Urinary bladder (tissue), 4 donors: ENCODE measurements around the gene RBM12. TPM values are rescaled to one million over a fixed set of nuclear protein-coding genes. Genes with fewer than 3 reads are reported as not detected.
"Not testable (repeated sequence)": the region's sequence is repeated elsewhere in the genome, so short reads cannot be mapped to it uniquely, and the experiment has no call there.

Experiments used
- DNase-seq: peaks from one replicate; pipeline ENCODE4 v3.0.0-alpha.2; 2015; ENCODE audit errors: extremely low spot score
- H3K27ac ChIP-seq: one replicate; pipeline ENCODE4 v1.5.1; 2013; ENCODE audit warnings: low read depth, mild to moderate bottlenecking, moderate library complexity
- H3K36me3 ChIP-seq: one replicate; pipeline ENCODE4 v1.6.1; 2013; ENCODE audit warnings: mild to moderate bottlenecking, moderate library complexity; ENCODE audit not compliant: insufficient read depth
- H3K4me1 ChIP-seq: one replicate; pipeline ENCODE4 v1.6.1; 2013; ENCODE audit warnings: mild to moderate bottlenecking, moderate library complexity; ENCODE audit not compliant: insufficient read depth
- H3K4me3 ChIP-seq: one replicate; pipeline ENCODE4 v1.5.1; 2013; ENCODE audit warnings: low read depth, low read length
- WGBS: extraction: QIAGEN DNeasy Blood & Tissue Kit; methylation state at CpG from one replicate; pipeline ENCODE4 v1.1.7; 2013; 5-methylcytosine and 5-hydroxymethylcytosine counted together
- polyA plus RNA-seq: library from polyadenylated mRNA; stranded (reverse); fragments of 200-250 nt; gene quantifications from one replicate; pipeline ENCODE4 v1.2.3, GENCODE V29; 2013
- total RNA-seq: library from RNA; depleted of rRNA; stranded (reverse); fragments of >200 nt; gene quantifications from one replicate; pipeline ENCODE4 v1.2.3, GENCODE V29; 2014
- donor health status: healthy with polysubstance abuse.
- donor health status: healthy.

The RBM12 gene
- total and polyA plus RNA-seq, 2 donors, result 25.5 to 64.8 TPM

DNA sequence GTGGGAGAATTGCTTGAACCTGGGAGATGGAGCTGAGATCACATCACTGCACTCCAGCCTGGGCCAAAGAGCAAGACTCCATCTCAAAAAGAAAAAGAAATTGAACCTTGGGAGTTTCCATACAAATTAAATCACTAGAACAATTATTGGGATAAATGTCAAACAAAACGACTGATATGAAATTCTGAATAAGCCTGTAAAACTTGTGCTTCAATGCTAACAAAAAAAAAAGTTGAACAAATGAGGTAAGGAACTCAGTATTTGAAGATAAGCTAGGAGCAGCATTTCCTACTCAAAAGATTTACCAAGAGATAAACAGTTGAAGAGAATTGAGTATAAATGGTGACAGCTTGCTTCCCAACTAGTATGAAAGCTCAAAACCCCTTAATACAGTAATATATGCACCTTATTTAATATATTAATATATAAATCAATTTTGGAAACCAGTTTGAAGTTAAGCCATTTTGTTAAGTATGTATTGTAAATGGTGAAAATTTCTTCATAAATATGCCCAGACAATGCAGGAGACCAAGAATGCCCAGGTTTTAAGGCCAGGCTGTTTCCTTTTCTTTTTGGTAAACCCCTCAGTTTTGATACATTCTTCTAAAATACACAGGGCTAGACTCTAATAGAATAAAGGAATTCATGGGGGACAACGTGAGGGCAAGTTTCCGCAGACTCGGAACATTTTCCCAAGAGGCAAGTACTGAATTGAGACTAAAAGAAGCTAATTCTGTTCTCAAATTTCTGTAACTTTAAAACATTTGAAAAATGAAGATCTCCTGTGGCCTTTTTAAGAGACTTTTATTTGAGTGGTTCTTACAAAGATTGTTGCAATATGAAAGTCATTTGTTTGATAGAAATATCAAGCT lies 38.4 kb upstream of the RBM12 start:
- Histone ChIP-seq H3K4me3 (no peak overlapping the region), H3K36me3 (peaks cover 5% of the 10 kb centered on the region), H3K27ac (no peak overlapping the region), H3K4me1 (no peaks in the 10 kb centered on the region)
- WGBS, result 55% methylated on average over 4 of the region's 4 CpGs
- no peak for DNase-seq

- Histone ChIP-seq H3K4me3 (no peak overlapping the region), H3K36me3 (peaks cover 5% of the 10 kb centered on the region), H3K4me1 (no peaks in the 10 kb centered on the region), H3K27ac (no peak overlapping the region)
- WGBS, result 79% methylated on average over 12 of the region's 12 CpGs
- DNase-seq, result no peak
Observed at GRCh38 chr20:35702051-35702823, 37.5 kb upstream of the RBM12 start.

DNA sequence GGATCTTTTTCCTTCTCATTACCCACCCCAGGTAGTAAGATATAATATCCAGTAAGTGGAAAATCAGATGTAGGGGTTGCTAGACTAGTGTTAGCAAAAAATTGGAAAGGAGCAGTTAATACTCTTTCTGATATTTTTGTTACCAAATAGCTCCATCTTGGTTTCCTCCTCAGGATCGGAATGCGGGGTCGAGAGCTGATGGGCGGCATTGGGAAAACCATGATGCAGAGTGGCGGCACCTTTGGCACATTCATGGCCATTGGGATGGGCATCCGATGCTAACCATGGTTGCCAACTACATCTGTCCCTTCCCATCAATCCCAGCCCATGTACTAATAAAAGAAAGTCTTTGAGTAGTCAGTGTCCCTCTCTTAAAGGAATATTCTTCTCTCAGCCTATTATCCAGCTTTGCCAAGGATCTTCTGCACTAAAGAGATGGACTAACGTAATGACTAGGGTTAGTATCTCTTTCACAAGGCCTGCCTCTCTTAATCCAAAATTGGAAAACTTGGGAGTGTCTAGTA lies 36.0 kb upstream of the RBM12 start:
- H3K36me3 ChIP-seq, result peaks cover 3% of the 10 kb centered on the region
- no peak overlapping the region for H3K4me3 ChIP-seq
- no peak overlapping the region for H3K27ac ChIP-seq
- no peak for DNase-seq
- no peaks in the 10 kb centered on the region for H3K4me1 ChIP-seq
- WGBS, result 88% methylated on average over 7 of the region's 7 CpGs

- H3K27ac ChIP-seq, result no peak overlapping the region
- no peak for DNase-seq
- no peaks in the 10 kb centered on the region for H3K4me1 ChIP-seq
- 17% methylated on average over 6 of the region's 6 CpGs for WGBS
- peak overlapping the region; percentile 85 for H3K4me3 ChIP-seq
- peaks cover 3% of the 10 kb centered on the region for H3K36me3 ChIP-seq
Observed at GRCh38 chr20:35699957-35700624, 35.4 kb upstream of the RBM12 start.

DNA sequence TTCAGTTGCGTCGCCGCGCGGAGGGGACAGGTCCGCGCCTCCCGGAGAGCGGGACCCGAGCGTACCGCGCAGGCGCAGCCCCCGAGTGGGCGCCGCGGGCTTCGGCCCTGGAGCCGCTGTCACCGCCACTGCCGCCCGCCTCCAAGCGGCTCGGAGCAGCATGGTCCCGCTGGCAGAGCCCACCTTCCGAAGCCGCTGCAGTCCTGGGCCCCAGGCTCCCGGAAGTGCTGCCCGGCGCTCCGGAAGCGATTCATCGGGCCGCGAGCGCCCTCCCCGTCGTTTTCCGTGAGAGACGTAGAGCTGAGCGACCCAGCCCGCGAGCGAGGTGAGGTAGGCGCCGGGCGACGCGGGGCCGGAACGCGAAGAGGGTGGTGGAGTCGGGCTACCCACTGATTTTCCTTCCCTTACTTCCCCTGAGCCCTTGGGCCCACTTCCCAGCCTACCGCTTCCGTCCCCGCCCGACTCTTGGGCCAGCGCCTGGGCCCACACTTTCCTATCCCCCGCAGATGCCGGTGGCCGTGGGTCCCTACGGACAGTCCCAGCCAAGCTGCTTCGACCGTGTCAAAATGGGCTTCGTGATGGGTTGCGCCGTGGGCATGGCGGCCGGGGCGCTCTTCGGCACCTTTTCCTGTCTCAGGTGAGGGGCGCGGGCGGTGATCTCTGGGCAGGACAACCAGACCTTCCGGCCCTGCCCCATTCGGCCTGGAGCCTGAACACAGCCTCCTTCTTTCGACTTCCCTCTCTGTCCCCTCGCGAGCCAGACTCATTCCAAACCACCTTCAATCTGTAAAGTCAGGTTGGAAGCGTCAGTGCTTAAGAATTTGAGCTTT lies 34.6 kb upstream of the RBM12 start, which contains the start of the genes NFS1 and ROMO1:
Gene NFS1, minus strand, starts transcription at position 226 of the 830 bp plus-strand sequence. Its CDS starts 64 bp downstream, at position 162.
Gene ROMO1, plus strand, starts transcription at position 279 of the 830 bp plus-strand sequence. Its CDS starts 228 bp downstream, at position 507.
- Histone ChIP-seq H3K4me1 (no peaks in the 10 kb centered on the region), H3K27ac (peak within 1 kb of the TSS; percentile 84), H3K4me3 (peak within 1 kb of the TSS; percentile 85), H3K36me3 (no peaks in the 10 kb centered on the region)
- under 1% methylated on average over 81 of the region's 81 CpGs for WGBS
- DNase-seq, result peak; percentile 55

GRCh38 chr20:35698298-35699126 lies 33.8 kb upstream of the RBM12 start:
- WGBS, result 5% methylated on average over 37 of the region's 37 CpGs
- Histone ChIP-seq H3K36me3 (no peaks in the 10 kb centered on the region), H3K27ac (no peak overlapping the region), H3K4me3 (peak overlapping the region; percentile 85), H3K4me1 (no peaks in the 10 kb centered on the region)
- DNase-seq, result no peak

GRCh38 chr20:35697696-35698297 lies 33.1 kb upstream of the RBM12 start:
- no peaks in the 10 kb centered on the region for H3K36me3 ChIP-seq
- peak overlapping the region; percentile 85 for H3K4me3 ChIP-seq
- WGBS, result 77% methylated on average over 9 of the region's 9 CpGs
- no peaks in the 10 kb centered on the region for H3K4me1 ChIP-seq
- no peak overlapping the region for H3K27ac ChIP-seq
- no peak for DNase-seq

DNA sequence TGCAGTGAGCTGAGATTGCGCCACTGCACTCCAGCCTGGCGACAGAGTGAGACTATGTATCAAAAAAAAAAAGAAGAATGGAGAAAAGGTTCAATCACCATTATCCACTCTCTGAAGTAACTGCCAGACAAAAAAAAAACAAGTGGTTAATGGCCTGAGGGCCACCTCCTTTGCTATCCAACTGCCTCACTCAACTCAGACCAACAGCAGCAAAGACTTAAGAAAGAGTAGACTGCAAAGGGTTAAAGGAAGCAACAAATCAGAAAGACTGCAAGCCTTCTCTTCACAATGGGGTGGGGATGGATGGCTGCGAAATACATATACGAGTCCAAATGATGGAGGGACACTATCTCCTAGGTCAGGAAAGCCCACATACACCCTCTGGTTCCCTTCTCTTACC lies 31.3 kb upstream of the RBM12 start:
- no peak for DNase-seq
- Histone ChIP-seq H3K4me1 (no peaks in the 10 kb centered on the region), H3K4me3 (no peak overlapping the region), H3K36me3 (no peaks in the 10 kb centered on the region), H3K27ac (no peak overlapping the region)
- 81% methylated on average over 4 of the region's 4 CpGs for WGBS

DNA sequence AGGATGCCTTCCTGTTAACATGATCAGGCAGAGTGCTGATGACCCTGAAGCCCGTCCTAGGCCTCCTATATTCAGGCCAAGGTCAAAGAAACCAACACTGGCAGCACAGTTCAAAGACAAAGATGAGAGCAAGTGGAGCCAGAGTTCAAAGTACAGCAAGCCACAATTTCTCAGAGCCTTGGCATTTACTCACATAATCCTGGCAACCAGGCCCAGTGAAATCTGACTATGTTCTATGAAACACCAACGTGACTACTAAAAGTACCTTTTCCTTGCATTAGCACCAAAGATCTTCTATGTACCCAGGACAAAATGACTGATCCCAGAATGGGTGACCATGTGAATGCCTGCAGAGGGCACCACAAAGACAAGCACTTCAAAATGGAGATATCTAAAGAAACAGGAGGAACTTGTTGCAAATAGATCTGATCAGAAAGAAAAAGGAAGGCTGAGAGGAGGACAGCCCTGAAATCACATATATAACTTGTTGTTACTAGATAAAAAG lies 30.6 kb upstream of the RBM12 start:
- 87% methylated on average over 2 of the region's 2 CpGs for WGBS
- H3K4me3 ChIP-seq, result no peak overlapping the region
- H3K36me3 ChIP-seq, result no peaks in the 10 kb centered on the region
- DNase-seq, result no peak
- no peaks in the 10 kb centered on the region for H3K4me1 ChIP-seq
- H3K27ac ChIP-seq, result no peak overlapping the region

- DNase-seq, result no peak
- H3K36me3 ChIP-seq, result no peaks in the 10 kb centered on the region
- WGBS, result 92% methylated on average over 4 of the region's 4 CpGs
Observed at GRCh38 chr20:35690265-35690664, 25.6 kb upstream of the RBM12 start.

GRCh38 chr20:35686872-35687271 lies 22.2 kb upstream of the RBM12 start:
- DNase-seq, H3K27ac ChIP-seq, H3K4me3 ChIP-seq, H3K4me1 ChIP-seq, H3K36me3 ChIP-seq: not testable (repeated sequence)
- 93% methylated on average over 11 of the region's 11 CpGs for WGBS

More at GRCh38 chr20:35690265-35690664, 25.6 kb upstream of the RBM12 start:
- Histone ChIP-seq H3K4me1 (no peaks in the 10 kb centered on the region), H3K4me3 (no peak overlapping the region), H3K27ac (no peak overlapping the region)
